Esophagus squamous epithelium (tissue), 4 donors: Measurements from ENCODE around the gene TSPAN31.

ENCODE experiments used
- POLR2A ChIP-seq, 4 donors: fragments of 450-650 bp; IDR thresholded peaks; one replicate each; pipeline ENCODE4 v1.6.1; 2017; ENCODE audit warnings: antibody characterized with exemption in 4 of 4, mild to moderate bottlenecking in 4 of 4, moderate library complexity in 3 of 4
- TF ChIP-seq, protein P1 (sequence below), 6 experiments: fragments of 450-650 bp in 4 of 6; fragments of 200-600 bp in 2 of 6; sonication (generic) in 2 of 6; IDR thresholded peaks; one replicate each; pipeline ENCODE4 v1.5.1; 2016 to 2019; ENCODE audit warnings: antibody characterized with exemption in 6 of 6, mild to moderate bottlenecking in 4 of 6, moderate library complexity in 4 of 6

DNA sequence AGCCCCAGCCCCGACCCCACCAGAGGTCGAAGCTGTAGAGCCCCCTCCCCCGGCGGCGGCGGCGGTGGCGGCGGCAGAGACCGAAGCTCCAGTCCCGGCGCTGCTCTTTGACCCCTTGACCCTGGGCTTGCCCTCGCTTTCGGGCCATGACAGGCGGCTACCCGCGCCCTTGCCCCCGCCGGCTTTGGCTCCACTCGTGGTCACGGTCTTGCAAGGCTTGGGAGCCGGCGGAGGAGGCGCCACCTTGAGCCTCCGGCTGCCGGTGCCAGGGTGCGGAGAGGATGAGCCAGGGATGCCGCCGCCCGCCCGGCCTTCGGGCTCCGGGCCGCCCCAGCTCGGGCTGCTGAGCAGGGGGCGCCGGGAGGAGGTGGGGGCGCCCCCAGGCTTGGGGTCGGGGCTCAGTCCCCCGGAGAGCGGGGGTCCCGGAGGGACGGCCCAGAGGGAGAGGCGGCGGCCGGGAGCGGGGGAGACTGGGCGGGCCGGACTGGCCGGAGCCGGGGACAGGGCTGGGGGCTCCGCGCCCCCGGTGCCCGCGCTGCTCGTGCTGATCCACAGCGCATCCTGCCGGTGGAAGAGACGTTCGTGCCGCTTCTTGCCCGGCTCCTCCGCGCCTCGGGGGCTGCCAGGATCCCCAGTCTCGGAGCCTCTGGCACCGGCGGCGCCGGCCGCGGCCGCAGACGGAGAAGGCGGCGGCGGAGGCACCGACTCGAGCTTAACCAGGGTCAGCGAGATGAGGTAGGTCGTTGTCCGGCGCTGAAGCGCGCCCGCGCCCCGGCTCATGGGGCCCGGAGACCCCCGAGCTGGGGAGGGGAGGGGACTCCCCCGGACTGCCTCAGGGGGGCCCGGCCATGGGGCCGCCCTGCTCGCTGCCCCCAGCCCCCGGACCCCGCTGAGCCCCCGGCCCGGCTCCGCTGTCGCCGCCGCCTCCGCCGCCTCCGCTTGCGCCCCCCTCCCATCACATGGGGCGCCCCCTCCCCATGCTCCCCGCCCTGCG, 7.1 kb upstream of the TSPAN31 start:
- TF ChIP-seq, protein P1, sequence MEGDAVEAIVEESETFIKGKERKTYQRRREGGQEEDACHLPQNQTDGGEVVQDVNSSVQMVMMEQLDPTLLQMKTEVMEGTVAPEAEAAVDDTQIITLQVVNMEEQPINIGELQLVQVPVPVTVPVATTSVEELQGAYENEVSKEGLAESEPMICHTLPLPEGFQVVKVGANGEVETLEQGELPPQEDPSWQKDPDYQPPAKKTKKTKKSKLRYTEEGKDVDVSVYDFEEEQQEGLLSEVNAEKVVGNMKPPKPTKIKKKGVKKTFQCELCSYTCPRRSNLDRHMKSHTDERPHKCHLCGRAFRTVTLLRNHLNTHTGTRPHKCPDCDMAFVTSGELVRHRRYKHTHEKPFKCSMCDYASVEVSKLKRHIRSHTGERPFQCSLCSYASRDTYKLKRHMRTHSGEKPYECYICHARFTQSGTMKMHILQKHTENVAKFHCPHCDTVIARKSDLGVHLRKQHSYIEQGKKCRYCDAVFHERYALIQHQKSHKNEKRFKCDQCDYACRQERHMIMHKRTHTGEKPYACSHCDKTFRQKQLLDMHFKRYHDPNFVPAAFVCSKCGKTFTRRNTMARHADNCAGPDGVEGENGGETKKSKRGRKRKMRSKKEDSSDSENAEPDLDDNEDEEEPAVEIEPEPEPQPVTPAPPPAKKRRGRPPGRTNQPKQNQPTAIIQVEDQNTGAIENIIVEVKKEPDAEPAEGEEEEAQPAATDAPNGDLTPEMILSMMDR (IDR thresholded peaks at IDR 0.05) = peak in 1 of 6 experiments; percentile 18
- no peak for TF ChIP-seq POLR2A (IDR thresholded peaks at IDR 0.05)
